GM12873 (cell line): ENCODE results near the gene RPH3AL.

Source experiments
- TF ChIP-seq, protein P1 (sequence below): IDR thresholded peaks from 2 replicates; pipeline ENCODE4 v1.5.1; 2012; ENCODE audit warnings: low read depth, mild to moderate bottlenecking, moderate library complexity, low read length, control low read depth; ENCODE audit not compliant: insufficient read depth; ENCODE audit errors: missing control alignments

RPH3AL gene

DNA sequence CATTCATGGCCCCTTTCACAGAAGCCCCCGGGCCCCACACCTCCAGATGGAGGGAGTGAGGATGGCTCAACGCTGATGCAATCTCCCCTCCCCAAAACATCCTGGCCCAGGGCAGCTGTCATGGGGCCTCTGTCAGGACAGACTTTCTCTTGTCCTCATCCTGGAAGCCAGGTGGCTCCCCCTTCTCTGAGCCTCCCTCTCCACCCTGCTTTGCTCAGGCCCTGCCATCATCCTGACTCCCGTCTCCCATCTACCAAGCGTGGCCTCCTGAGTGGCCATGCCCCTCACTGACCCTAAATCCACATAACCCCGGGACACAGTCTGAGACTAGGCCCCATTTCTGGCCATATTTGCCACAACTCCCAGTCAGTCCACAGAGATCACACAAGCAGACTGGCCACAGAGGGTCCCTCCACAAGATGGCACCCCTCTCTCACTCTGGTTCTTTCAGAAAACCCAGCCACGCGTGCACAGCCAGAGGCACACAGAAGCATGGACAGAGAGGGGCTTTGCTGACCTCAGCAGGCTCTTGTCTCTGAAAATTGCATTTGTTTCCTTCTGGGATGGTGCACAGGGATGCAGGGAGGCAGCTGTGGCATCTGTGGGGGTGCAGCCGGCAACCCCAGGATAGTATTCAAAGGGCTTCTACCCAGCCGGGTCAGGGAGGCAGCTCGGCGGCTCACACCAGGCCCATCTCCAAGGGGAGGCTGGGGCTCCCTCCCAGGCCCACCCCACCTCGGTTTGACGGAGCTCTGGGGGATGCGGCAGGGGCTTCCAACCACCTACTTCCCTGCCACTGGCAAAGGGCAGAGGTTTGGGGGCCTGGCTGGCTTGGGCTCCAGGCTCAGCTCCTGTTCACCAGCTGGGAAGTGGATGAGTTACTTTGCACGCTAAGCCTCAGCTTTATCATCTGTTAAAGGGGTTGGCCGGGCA lies 188.0 kb downstream of the RPH3AL start:
- TF ChIP-seq, protein P1, sequence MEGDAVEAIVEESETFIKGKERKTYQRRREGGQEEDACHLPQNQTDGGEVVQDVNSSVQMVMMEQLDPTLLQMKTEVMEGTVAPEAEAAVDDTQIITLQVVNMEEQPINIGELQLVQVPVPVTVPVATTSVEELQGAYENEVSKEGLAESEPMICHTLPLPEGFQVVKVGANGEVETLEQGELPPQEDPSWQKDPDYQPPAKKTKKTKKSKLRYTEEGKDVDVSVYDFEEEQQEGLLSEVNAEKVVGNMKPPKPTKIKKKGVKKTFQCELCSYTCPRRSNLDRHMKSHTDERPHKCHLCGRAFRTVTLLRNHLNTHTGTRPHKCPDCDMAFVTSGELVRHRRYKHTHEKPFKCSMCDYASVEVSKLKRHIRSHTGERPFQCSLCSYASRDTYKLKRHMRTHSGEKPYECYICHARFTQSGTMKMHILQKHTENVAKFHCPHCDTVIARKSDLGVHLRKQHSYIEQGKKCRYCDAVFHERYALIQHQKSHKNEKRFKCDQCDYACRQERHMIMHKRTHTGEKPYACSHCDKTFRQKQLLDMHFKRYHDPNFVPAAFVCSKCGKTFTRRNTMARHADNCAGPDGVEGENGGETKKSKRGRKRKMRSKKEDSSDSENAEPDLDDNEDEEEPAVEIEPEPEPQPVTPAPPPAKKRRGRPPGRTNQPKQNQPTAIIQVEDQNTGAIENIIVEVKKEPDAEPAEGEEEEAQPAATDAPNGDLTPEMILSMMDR: peak; percentile 47

DNA sequence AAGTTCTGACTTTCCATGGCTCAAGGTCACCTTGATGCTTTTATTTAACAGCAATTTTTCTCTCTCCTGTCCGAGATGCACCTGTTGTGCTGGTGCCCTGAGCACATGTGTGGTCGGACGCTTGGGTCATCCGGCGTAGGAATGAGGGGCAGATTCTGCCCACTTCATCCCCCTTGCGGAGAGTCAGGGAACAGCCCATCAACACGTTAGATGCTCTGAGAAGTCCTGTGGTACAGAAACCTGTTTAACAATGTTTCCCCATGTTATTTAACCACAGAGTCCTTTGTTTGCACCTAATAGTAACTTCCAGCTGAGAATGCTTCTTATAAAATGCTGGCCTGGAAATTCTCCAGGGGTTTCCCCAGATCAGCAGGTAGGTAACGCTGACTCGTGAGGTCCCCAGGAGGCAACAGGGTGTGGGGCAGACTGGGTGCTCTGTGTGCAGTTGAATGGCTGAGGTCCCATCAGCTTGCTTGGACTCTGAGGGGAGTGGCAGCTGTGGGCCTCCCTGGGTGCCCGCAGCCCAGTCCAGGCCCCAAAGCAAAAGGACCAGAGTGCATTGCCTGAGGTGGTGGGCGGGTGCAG lies 189.0 kb downstream of the RPH3AL start:
- TF ChIP-seq, protein P1: no peak

DNA sequence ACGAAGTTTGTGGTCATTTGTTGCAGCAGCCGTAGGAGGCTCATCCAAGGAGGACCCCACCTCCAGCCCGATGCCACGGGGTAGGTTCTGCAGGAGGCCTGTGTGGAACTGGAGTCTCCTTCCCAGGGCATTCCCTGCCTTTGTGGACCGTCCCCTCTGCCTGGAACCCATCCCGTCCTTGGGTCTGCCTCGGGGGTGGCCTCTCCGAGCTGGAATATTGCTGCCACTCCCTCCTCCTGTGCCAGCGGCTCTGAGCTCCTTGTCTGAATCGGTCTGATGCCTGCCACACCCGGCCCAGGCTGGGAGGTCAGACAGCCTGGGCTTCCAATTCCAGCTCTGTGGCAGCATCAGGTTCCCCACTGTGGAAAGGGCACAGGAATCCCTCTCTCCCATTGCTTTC lies 189.9 kb downstream of the RPH3AL start:
- TF ChIP-seq, protein P1: no peak
